DND-41 (cell line): ENCODE data around the gene KCTD4.

ENCODE experiments used
- ATAC-seq: fragments of 200-7000 bp; cut with Tn5 transposase; 3 replicates; pipeline ENCODE4 v1.9.1; 2021; ENCODE audit warnings: low read depth; ENCODE audit not compliant: insufficient read depth
- DNase-seq: peaks from one replicate; pipeline ENCODE4 v3.0.0-alpha.2; 2020
- H2AFZ ChIP-seq: 2 replicates; pipeline ENCODE4 v1.6.0; 2012; ENCODE audit warnings: low read depth, low read length
- H3K27ac ChIP-seq: 2 replicates; pipeline ENCODE4 v1.5.1; 2012; ENCODE audit warnings: low read length, inconsistent platforms
- H3K27me3 ChIP-seq: fragments of 200-600 bp; sonication (generic); 2 replicates; pipeline ENCODE4 v1.6.0; 2012; ENCODE audit warnings: low read length, mild to moderate bottlenecking, inconsistent platforms; ENCODE audit not compliant: insufficient read depth, poor library complexity
- H3K36me3 ChIP-seq: 2 replicates; pipeline ENCODE4 v1.5.1; 2012; ENCODE audit warnings: low read length, inconsistent platforms; ENCODE audit not compliant: insufficient read depth
- H3K4me1 ChIP-seq: 2 replicates; pipeline ENCODE4 v1.5.1; 2012; ENCODE audit warnings: mild to moderate bottlenecking, low read length; ENCODE audit not compliant: insufficient read depth
- H3K4me2 ChIP-seq: 2 replicates; pipeline ENCODE4 v1.6.0; 2012; ENCODE audit warnings: mild to moderate bottlenecking, moderate library complexity, low read length, inconsistent platforms; ENCODE audit not compliant: insufficient read depth
- H3K4me3 ChIP-seq, 2 experiments: fragments of 200-600 bp in 1 of 2; shearing (Covaris generic) in 1 of 2; 2 replicates each; pipeline ENCODE4 v1.5.1; 2012 to 2016; ENCODE audit warnings: inconsistent platforms in 2 of 2, low read length in 2 of 2, mild to moderate bottlenecking in 2 of 2, low read depth in 1 of 2, moderate library complexity in 1 of 2
- H3K79me2 ChIP-seq: 2 replicates; pipeline ENCODE4 v1.6.0; 2012; ENCODE audit warnings: low read length, inconsistent platforms; ENCODE audit not compliant: insufficient read depth
- H3K9ac ChIP-seq: 2 replicates; pipeline ENCODE4 v1.6.0; 2012; ENCODE audit warnings: low read depth, mild to moderate bottlenecking, inconsistent platforms, low read length, moderate library complexity
- H3K9me3 ChIP-seq: 2 replicates; pipeline ENCODE4 v1.5.1; 2012; ENCODE audit warnings: low read length, moderate library complexity, mild to moderate bottlenecking, inconsistent platforms; ENCODE audit not compliant: insufficient read depth, severe bottlenecking
- H4K20me1 ChIP-seq: 2 replicates; pipeline ENCODE4 v1.6.0; 2012; ENCODE audit warnings: low read length; ENCODE audit not compliant: insufficient read depth
- CTCF ChIP-seq: IDR thresholded peaks from 2 replicates; pipeline ENCODE4 v1.5.1; 2012; ENCODE audit warnings: borderline replicate concordance, low read length, moderate library complexity, mild to moderate bottlenecking; ENCODE audit not compliant: poor library complexity, severe bottlenecking; ENCODE audit errors: extremely low read depth
- EZH2 ChIP-seq: IDR thresholded peaks from 3 replicates; pipeline ENCODE4 v1.6.1; 2012; ENCODE audit warnings: borderline replicate concordance, low read depth, mild to moderate bottlenecking, moderate library complexity, low read length, inconsistent platforms; ENCODE audit not compliant: severe bottlenecking

KCTD4 gene

GRCh38 chr13:45208132-45208531, 7.3 kb upstream of the KCTD4 start:
- no peak overlapping the region for H3K27ac ChIP-seq
- H3K27me3 ChIP-seq = no peaks in the 10 kb centered on the region
- no peak overlapping the region for H3K9ac ChIP-seq
- no peak overlapping the region for H3K4me3 ChIP-seq
- DNase-seq = no peak
- no peak overlapping the region for H2AFZ ChIP-seq
- no peaks in the 10 kb centered on the region for H3K4me1 ChIP-seq
- ATAC-seq = no peak
- H3K9me3 ChIP-seq = no peaks in the 10 kb centered on the region
- TF ChIP-seq EZH2 (no peak), CTCF (no peak)
- no peak overlapping the region for H3K4me2 ChIP-seq
- H4K20me1 ChIP-seq = no peaks in the 10 kb centered on the region
- H3K36me3 ChIP-seq = peaks cover 16% of the 10 kb centered on the region
- H3K79me2 ChIP-seq = 0 out of 2 replicates have a peak, but pooled peaks cover 2% of the 10 kb centered on the region

GRCh38 chr13:45207319-45207718, 6.5 kb upstream of the KCTD4 start:
- no peak overlapping the region for H3K4me3 ChIP-seq
- no peak for ATAC-seq
- no peak for DNase-seq

GRCh38 chr13:45206340-45206739, 5.5 kb upstream of the KCTD4 start:
- no peak for ATAC-seq
- H3K27me3 ChIP-seq = no peaks in the 10 kb centered on the region
- no peak overlapping the region for H2AFZ ChIP-seq
- H3K36me3 ChIP-seq = peaks cover 16% of the 10 kb centered on the region
- TF ChIP-seq EZH2 (no peak), CTCF (no peak)
- no peak overlapping the region for H3K27ac ChIP-seq
- no peaks in the 10 kb centered on the region for H3K9me3 ChIP-seq
- DNase-seq = no peak
- H3K4me3 ChIP-seq = no peak overlapping the region
- no peaks in the 10 kb centered on the region for H4K20me1 ChIP-seq
- H3K4me2 ChIP-seq = no peak overlapping the region
- no peak overlapping the region for H3K9ac ChIP-seq
- 0 out of 2 replicates have a peak, but pooled peaks cover 2% of the 10 kb centered on the region for H3K79me2 ChIP-seq
- no peaks in the 10 kb centered on the region for H3K4me1 ChIP-seq

More at GRCh38 chr13:45207319-45207718, 6.5 kb upstream of the KCTD4 start:
- Histone ChIP-seq H3K9ac (no peak overlapping the region), H3K4me1 (no peaks in the 10 kb centered on the region), H4K20me1 (no peaks in the 10 kb centered on the region), H3K36me3 (peaks cover 16% of the 10 kb centered on the region), H3K9me3 (no peaks in the 10 kb centered on the region), H3K27me3 (no peaks in the 10 kb centered on the region), H3K27ac (no peak overlapping the region), H2AFZ (no peak overlapping the region), H3K4me2 (no peak overlapping the region), H3K79me2 (0 out of 2 replicates have a peak, but pooled peaks cover 2% of the 10 kb centered on the region)
- TF ChIP-seq CTCF = no peak
- no peak for TF ChIP-seq EZH2

- Histone ChIP-seq H3K4me1 (no peaks in the 10 kb centered on the region), H3K9ac (no peak overlapping the region), H3K4me3 (no peak overlapping the region), H3K27me3 (no peaks in the 10 kb centered on the region), H3K36me3 (peaks cover 12% of the 10 kb centered on the region), H4K20me1 (no peaks in the 10 kb centered on the region), H3K9me3 (no peaks in the 10 kb centered on the region), H2AFZ (no peak overlapping the region), H3K79me2 (0 out of 2 replicates have a peak, but pooled peaks cover 2% of the 10 kb centered on the region), H3K27ac (no peak overlapping the region), H3K4me2 (no peak overlapping the region)
- no peak for TF ChIP-seq CTCF
- TF ChIP-seq EZH2 = no peak
- no peak for DNase-seq
- no peak for ATAC-seq
These were observed 4.3 kb upstream of the KCTD4 start for GRCh38 chr13:45205124-45205523.
